ENCODE measurements around the gene ZFP37.
A peak's percentile ranks its signal among the peaks of the same experiment; 100 is the strongest.
"Not testable (repeated sequence)": the region's sequence is repeated elsewhere in the genome, so short reads cannot be mapped to it uniquely, and the experiment has no call there.

ZFP37 gene

DNA sequence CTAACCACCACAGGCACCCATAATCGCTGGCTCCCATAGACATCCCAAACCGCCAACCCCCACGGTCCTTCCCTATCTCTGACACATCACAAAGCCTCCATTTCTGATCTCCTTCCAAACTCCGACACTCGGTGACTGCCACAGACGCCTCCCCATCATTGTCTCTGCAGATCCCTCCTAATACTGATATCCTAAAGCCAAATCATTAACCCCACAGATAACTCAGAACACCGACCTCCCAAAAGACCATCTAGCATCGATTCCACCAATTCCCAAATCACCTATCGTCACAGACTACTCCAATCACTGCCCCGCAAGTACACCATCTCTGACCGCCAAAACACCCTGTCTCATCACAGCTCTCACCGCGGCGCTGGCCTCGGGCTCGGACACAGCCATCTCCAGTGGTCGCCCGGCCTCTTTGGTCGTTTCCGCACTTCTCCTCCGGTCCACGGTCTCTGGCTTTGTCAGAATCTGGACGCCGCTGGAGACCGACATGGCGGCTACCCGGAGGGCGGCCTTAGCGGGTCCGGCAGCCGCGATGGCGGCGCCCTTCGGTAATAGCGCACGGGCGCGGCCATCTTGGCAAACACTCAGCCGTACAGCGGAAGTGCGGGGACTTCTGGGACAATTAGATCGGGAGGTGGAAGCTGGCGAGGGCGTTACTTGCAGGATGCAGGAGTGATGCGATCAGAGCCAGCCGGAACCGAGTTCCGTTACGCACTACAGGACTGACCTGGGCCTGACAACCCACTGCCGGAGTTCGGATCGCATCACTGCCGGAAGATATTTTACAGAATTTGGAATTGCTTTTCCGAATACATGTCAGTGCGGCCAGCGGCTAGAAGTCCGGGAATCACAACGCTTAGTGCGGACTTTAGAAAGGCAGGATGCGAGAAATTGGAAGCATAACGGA, at the start of gene ZFP37:
Gene ZFP37, minus strand, starts transcription at position 534 of the 916 bp plus-strand sequence. Its CDS starts 36 bp downstream, at position 498.
- Mint-ChIP-seq H3K27me3 (peaks cover 12% of the 10 kb centered on the region), H3K9me3 (peaks cover 9% of the 10 kb centered on the region), H3K4me1 (no peaks in the 10 kb centered on the region), H3K36me3 (peaks cover 4% of the 10 kb centered on the region), H3K4me3 (no peak within 1 kb of the TSS), H3K27ac (no peak within 1 kb of the TSS)

DNA sequence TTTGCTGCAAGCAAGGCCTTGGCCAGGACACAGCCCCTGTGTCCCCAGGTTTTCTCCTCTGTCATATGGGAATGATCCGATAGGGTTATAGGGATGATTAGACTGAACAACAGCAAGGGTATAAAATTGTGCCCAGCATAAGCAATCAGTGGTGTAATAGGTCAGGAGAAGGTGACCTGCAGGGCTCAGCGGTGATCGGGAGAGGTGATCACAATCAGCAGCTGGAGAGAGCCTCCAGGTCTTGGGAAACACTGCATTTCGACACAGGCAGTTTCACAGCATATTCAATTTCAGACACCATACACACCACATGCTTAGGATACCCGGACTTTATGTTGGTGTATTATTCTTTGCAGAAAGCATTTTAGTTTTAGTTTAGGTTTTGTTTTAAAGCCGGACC, 48.8 kb upstream of the ZFP37 start:
- not testable (repeated sequence) for H3K4me1 Mint-ChIP-seq

DNA sequence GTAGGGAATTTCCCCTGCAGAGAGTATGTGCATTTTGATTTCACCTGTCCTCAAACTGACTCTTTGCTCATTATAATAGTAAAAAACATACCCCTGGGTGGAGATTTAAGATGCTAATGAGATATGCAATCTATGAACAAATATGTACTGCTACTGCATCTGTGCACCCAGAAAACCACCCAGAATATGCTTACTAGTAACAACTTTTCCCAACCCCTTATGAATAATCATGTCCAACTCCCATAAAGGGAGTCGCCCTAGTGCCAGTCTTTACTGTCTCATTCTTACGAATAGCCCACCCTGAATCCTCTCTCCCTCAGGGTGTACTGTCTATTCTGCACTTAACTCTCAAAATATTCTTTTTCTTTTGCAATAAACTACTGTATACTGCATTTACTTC, 39.0 kb upstream of the ZFP37 start:
- Mint-ChIP-seq H3K4me3 (no peak overlapping the region), H3K27me3 (peaks cover 55% of the 10 kb centered on the region)

More for the DNA sequence above, 48.8 kb upstream of the ZFP37 start:
- not testable (repeated sequence) for H3K9me3 Mint-ChIP-seq, H3K27ac Mint-ChIP-seq, H3K27me3 Mint-ChIP-seq, H3K36me3 Mint-ChIP-seq, H3K4me3 Mint-ChIP-seq

DNA sequence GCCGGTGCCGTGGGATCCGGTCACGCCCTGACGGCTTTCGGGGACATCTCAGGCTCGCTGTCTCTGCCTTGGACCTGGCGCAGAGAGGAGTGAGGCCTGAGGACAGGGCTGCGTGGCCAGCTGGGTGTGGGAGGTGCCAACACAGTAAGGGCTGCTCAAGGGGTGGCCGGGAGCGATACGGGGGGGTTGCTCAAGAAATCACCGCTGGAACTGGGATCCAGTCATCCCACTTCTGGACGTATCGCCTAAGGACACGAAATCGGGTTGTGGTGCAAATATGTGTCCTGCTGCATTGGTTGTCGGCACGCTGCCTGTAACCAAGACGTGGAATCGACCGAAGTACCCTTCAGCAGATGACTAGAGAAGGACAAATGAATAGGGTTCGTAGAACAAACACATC, 33.4 kb upstream of the ZFP37 start:
- H3K4me1 Mint-ChIP-seq, H3K27ac Mint-ChIP-seq, H3K4me3 Mint-ChIP-seq, H3K36me3 Mint-ChIP-seq, H3K9me3 Mint-ChIP-seq: not testable (repeated sequence)
- peaks cover 29% of the 10 kb centered on the region for H3K27me3 Mint-ChIP-seq

More for the DNA sequence above, 39.0 kb upstream of the ZFP37 start:
- Mint-ChIP-seq H3K4me1 (no peaks in the 10 kb centered on the region), H3K27ac (no peak overlapping the region), H3K36me3 (peaks cover 2% of the 10 kb centered on the region), H3K9me3 (peaks cover 5% of the 10 kb centered on the region)

DNA sequence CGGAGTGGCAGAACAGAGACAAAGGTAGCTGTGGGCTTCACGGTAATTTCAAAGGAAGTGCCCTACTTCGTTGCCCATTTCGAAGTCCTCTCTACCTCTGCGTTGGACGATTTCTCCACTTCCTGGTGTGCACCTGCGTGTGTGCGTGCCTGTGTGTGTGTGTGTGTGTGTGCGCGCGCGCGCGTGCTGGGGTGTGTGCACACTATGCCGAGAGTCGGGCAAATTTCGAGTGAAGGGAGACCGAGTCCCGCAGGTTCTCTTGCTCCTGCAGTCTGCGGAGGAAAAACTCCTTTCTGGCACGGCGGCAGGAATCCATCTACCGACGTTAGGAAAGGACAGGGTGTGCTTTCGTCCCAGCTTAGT, 32.6 kb upstream of the ZFP37 start:
- not testable (repeated sequence) for H3K4me1 Mint-ChIP-seq, H3K4me3 Mint-ChIP-seq, H3K9me3 Mint-ChIP-seq, H3K36me3 Mint-ChIP-seq, H3K27ac Mint-ChIP-seq
- H3K27me3 Mint-ChIP-seq, result peaks cover 29% of the 10 kb centered on the region

DNA sequence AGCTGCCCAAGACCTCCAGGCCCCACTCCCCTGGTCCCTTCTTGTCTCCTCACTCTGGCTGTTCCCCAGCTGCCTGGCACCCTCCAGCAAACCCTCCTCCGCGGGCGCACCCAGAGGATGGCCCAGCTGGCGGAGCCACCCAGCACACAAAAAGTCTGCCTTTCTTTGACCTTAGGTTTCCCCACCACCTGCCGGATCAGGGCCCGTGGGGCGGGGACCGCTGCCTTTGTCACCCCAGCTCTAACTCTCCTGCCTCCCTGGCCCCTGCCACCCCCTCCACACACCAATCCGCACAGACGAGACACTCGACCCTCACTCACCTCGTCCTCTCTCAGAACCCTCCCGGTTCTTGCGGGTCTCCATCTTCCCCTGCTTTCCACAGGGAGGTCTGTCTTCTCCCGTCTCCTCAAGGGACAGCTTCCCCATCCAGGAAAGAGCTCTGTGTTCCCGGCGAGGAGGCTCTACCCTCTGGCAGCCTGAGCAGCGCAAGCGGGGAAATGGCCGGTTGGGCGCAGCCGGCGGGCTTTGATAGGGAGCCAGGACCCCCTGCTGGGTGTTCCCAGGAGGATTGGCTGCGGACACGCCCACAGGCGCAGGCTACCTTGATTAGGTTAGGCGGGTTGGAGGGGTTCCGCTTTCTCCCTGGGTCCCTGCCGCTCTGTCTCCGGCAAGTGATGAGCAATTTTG, 32.1 kb upstream of the ZFP37 start:
- not testable (repeated sequence) for H3K4me3 Mint-ChIP-seq, H3K4me1 Mint-ChIP-seq, H3K27ac Mint-ChIP-seq, H3K36me3 Mint-ChIP-seq, H3K9me3 Mint-ChIP-seq
- peaks cover 25% of the 10 kb centered on the region for H3K27me3 Mint-ChIP-seq

DNA sequence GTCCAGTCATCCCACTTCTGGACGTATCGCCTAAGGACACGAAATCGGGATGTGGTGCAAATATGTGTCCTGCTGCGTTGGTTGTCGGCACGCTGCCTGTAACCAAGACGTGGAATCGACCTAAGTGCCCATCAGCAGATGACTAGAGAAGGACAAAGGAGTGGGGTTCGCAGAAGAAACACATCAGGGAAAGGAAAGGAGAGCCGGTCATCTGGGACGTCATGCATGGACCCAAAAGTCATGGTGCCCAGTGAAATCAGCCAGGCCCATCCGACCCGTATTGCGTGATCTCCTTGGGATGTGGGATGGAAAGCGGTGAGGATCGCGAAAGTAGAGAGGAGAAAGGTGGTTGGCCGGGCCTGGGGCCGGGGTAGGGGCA, 6.4 kb upstream of the ZFP37 start:
- peaks cover 12% of the 10 kb centered on the region for H3K27me3 Mint-ChIP-seq
- not testable (repeated sequence) for H3K9me3 Mint-ChIP-seq, H3K36me3 Mint-ChIP-seq, H3K4me1 Mint-ChIP-seq, H3K4me3 Mint-ChIP-seq, H3K27ac Mint-ChIP-seq

DNA sequence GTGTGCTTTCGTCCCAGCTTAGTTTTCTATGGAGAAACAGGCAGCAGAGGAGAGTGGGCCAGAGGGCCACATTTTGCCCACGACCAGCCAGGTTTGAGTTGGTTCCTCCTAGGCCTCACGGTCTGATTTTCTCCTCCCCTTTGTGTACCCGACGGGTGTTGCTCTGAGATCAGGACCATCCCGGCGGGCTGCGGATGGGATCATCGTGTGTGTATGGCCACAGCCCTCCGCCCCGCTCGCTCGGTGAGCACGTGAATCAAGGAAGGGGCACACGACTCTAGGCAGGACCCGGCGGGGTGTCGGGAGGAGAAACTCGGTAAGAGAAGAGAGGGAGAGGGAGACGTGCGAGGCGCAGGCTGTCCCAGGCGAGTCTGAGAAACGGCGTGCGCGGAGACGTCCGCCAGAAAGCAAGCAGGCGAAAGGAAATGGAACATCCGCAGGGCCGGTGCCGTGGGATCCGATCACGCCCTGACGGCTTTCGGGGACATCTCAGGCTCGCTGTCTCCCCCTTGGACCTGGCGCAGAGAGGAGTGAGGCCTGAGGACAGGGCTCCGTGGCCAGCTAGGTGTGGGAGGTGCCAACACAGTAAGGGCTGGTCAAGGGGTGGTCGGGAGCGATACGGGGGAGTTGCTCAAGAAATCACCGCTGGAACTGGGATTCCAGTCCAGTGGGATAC, 5.9 kb upstream of the ZFP37 start:
- H3K27ac Mint-ChIP-seq, H3K36me3 Mint-ChIP-seq, H3K9me3 Mint-ChIP-seq, H3K4me1 Mint-ChIP-seq, H3K4me3 Mint-ChIP-seq: not testable (repeated sequence)
- peaks cover 12% of the 10 kb centered on the region for H3K27me3 Mint-ChIP-seq

DNA sequence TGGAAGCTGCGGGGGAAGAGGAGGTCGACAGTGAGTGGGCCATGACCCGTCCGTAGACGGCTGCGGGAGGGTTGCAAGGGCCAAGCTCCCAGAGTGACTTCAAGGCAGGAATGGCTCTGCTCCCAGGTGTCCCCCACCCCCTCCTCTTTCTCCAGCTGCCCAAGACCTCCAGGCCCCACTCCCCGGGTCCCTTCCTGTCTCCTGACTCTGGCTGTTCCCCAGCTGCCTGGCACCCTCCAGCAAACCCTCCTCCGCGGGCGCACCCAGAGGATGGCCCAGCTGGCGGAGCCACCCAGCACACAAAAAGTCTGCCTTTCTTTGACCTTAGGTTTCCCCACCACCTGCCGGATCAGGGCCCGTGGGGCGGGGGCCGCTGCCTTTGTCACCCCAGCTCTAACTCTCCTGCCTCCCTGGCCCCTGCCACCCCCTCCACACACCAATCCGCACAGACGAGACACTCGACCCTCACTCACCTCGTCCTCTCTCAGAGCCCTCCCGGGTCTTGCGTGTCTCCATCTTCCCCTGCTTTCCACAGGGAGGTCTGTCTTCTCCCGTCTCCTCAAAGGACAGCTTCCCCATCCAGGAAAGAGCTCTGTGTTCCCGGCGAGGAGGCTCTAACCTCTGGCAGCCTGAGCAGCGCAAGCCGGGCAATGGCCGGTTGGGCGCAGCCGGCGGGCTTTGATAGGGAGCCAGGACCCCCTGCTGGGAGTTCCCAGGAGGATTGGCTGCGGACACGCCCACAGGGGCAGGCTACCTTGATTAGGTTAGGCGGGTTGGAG, 4.7 kb upstream of the ZFP37 start:
- not testable (repeated sequence) for H3K9me3 Mint-ChIP-seq, H3K4me3 Mint-ChIP-seq, H3K36me3 Mint-ChIP-seq, H3K4me1 Mint-ChIP-seq, H3K27ac Mint-ChIP-seq
- H3K27me3 Mint-ChIP-seq, result peaks cover 12% of the 10 kb centered on the region

DNA sequence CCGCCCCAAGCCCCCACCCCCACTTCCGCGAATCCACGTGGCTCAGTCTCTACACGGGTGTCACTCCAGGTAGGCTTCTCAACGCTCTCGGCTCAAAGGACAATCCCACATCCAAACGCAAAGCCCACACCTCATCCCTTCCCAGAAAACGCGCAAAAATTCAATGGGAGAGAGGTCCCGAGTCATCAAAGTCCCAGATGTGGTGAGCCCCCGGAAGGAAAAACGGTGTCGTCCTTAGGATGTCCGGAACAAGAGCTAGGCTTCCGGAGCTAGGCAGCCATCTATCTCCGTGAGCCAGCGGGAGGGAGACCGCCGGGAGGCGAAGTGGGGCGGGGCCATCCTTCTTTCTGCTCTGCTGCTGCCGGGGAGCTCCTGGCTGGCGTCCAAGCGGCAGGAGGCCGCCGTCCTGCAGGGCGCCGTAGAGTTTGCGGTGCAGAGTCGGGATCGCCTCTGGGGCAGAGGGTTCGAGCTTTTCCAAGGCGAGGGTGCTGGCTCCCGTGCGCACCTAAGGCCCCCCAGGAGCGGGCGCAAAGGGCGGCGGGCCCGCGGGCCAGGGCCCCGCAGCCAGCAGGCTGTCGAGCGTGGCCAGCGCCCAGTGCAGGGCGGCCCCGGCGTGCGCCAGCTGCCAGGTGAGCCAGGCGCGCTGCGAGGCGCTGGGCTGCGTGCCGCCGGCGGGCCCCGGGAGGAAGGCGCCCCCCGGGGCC, 3.2 kb upstream of the ZFP37 start:
- Mint-ChIP-seq H3K4me3 (peak overlapping the region; percentile 44), H3K27me3 (peaks cover 12% of the 10 kb centered on the region)
- H3K9me3 Mint-ChIP-seq, H3K4me1 Mint-ChIP-seq, H3K36me3 Mint-ChIP-seq, H3K27ac Mint-ChIP-seq: not testable (repeated sequence)

DNA sequence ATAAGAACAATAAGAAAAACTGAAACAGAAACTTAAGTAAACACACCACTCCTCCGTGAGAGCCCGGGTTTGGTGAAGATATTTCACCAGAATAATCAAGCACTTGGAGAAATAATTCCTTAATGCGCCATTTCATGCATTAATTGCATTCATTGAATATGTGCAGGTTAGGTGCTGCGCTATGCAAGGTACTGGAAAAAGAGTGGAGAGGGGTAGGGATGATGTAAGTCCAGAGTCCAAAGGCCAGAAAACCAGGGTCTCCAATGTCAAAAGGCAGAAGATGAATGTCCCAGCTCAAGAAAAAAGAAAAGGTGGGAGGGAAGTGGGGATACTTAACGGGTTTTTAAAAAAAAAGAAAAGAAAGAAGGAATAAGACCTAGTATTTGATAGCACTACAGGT, 669 bp upstream of the ZFP37 start:
- peaks cover 12% of the 10 kb centered on the region for H3K27me3 Mint-ChIP-seq
- H3K9me3 Mint-ChIP-seq, result peaks cover 9% of the 10 kb centered on the region
- peaks cover 4% of the 10 kb centered on the region for H3K36me3 Mint-ChIP-seq
- H3K27ac Mint-ChIP-seq, result no peak overlapping the region
- H3K4me1 Mint-ChIP-seq, result no peaks in the 10 kb centered on the region
- no peak overlapping the region for H3K4me3 Mint-ChIP-seq

DNA sequence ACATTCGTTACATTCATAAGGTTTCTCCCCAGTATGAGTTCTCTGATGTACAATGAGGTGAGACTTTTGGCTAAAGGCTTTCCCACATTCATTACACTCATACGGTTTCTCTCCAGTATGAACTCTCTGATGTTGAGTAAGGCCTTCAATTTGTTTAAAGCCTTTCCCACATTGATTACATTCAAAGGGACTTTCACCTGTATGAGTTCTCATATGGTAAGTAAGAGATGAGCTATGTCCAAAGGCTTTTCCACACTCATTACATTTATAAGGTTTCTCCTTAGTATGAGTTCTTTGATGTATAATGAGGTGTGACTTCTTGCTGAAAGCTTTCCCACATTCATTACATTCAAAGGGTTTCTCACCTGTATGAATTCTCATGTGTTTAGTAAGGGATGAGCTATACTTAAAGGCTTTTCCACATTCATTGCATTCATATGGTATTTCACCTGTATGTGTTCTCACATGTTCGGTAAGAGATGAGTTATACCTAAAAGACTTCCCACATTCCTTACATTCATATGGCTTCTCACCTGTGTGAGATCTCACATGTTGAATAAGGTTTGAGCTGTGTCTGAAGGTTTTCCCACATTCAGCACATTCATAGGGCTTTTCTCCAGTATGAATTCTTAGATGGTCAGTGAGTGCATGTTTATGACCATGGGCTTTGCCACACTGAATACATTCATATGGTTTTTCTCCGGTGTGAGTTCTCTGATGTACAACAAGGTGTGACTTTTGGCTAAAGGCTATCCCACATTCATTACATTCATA, 13.5 kb downstream of the ZFP37 start:
- Mint-ChIP-seq H3K4me3 (no peak overlapping the region), H3K4me1 (no peaks in the 10 kb centered on the region), H3K36me3 (peaks cover 44% of the 10 kb centered on the region), H3K27me3 (no peaks in the 10 kb centered on the region), H3K27ac (no peak overlapping the region), H3K9me3 (peaks cover 28% of the 10 kb centered on the region)

DNA sequence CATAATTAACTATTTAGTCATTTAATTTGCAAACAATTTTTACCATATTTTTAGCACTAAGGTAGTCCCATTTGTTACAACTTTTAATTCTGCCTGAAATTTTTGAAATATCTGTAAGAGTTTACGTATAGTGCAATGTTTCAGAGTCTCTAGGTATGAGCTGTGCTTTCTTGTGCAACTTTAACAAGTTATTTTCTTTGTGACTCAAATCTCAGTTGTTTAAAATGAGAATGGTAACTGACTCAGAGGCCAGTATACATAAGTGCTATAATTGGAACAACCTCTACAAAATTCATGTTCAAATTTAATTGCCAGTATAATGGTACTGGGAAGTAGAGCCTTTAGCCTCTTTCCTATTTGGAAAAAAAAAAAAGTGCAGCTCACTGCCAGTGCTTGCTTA, 30.3 kb downstream of the ZFP37 start:
- peaks cover 42% of the 10 kb centered on the region for H3K9me3 Mint-ChIP-seq
- H3K4me1 Mint-ChIP-seq, result no peaks in the 10 kb centered on the region
- no peak overlapping the region for H3K27ac Mint-ChIP-seq
- H3K4me3 Mint-ChIP-seq, result no peak overlapping the region
- peaks cover 3% of the 10 kb centered on the region for H3K27me3 Mint-ChIP-seq
- peaks cover 11% of the 10 kb centered on the region for H3K36me3 Mint-ChIP-seq

DNA sequence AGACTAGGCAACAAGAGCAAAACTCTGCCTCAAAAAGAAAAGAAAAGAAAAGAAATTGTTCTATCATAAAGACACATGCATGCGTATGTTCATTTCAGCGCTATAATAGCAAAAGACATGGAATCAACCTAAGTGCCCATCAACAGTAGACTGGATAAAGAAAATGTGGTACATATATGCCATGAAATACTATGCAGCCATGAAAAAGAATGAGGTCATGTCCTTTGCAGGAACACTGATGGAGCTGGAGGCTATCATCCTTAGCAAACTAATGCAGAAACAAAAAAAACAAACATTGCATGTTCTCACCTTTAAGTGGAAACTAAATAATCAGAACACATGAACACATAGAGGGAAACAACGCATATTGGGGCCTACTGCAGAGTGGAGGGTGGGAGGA, 38.3 kb downstream of the ZFP37 start:
- no peak overlapping the region for H3K4me3 Mint-ChIP-seq
- no peaks in the 10 kb centered on the region for H3K4me1 Mint-ChIP-seq
- peaks cover 39% of the 10 kb centered on the region for H3K9me3 Mint-ChIP-seq
- no peak overlapping the region for H3K27ac Mint-ChIP-seq
- H3K36me3 Mint-ChIP-seq, result peaks cover 7% of the 10 kb centered on the region
- H3K27me3 Mint-ChIP-seq, result peaks cover 9% of the 10 kb centered on the region

Data from activated naive CD4-positive, alpha-beta T cell treated with anti-CD3 and anti-CD28 coated beads, Interleukin-2, amount 50 U/mL, for 24 hours (primary cell).